ENCODE results near the gene CBX5.

GRCh38 chr12:54184024-54184805 lies 95.7 kb downstream of the CBX5 start:
- TF ChIP-seq CCAR2 (IDR thresholded peaks at IDR 0.05; ENCODE audit: low read depth, low read length), result no peak
- TF ChIP-seq TEAD4 (IDR thresholded peaks at IDR 0.05; ENCODE audit: low read length), result peak; percentile 28; the same call in 1 of the 2 replicates
- no peak for TF ChIP-seq TEAD4 (CRISPR knock-in tag; IDR thresholded peaks at IDR 0.05; ENCODE audit: borderline replicate concordance)
- TF ChIP-seq GABPA (tag; conservative IDR thresholded peaks at IDR 0.05; ENCODE audit: low read depth), result no peak
- TF ChIP-seq KDM1A (IDR thresholded peaks at IDR 0.05), result no peak
- no peak for TF ChIP-seq ZFP36 (IDR thresholded peaks at IDR 0.05; ENCODE audit: low read depth, low read length, partially characterized antibody)
- TF ChIP-seq CEBPB (tag; IDR thresholded peaks at IDR 0.05), result no peak
- no peak for TF ChIP-seq CTCF (IDR thresholded peaks at IDR 0.05 in 2 of 3, conservative IDR thresholded peaks at IDR 0.05 in 1 of 3; ENCODE audit: insufficient read depth in 2 of 3, low read depth in 1 of 3, low read length in 3 of 3)
- TF ChIP-seq DLX4 (CRISPR knock-in tag; IDR thresholded peaks at IDR 0.05), result no peak
- no peak for TF ChIP-seq CHD2 (IDR thresholded peaks at IDR 0.05; ENCODE audit: low read depth, low read length)
- TF ChIP-seq SREBF2 (CRISPR knock-in tag; IDR thresholded peaks at IDR 0.05), result no peak
- no peak for TF ChIP-seq ZBTB34 (CRISPR knock-in tag; IDR thresholded peaks at IDR 0.05)
- TF ChIP-seq BRF1 (IDR thresholded peaks at IDR 0.05; ENCODE audit: borderline replicate concordance, extremely low read depth, insufficient read length), result no peak
- no peak for TF ChIP-seq POLR2AphosphoS5 (IDR thresholded peaks at IDR 0.05; ENCODE audit: control insufficient read depth, insufficient read depth, low read depth, low read length)
- no peak for TF ChIP-seq SPI1 (IDR thresholded peaks at IDR 0.05; ENCODE audit: borderline replicate concordance, low read depth, low read length)
